NCI-H524 (cell line): Measurements from ENCODE around the gene MSH4.
"Not testable (repeated sequence)": the region's sequence is repeated elsewhere in the genome, so short reads cannot be mapped to it uniquely, and the experiment has no call there.

Experiments
- DNase-seq, 2 experiments: peaks; one replicate each; lab custom pipeline; 2025; lab: John Stamatoyannopoulos, UW

Gene MSH4

GRCh38 chr1:75943037-75943436 is 146.4 kb downstream of the MSH4 start:
- DNase-seq, result not testable (repeated sequence)

GRCh38 chr1:75950176-75950575 is 153.5 kb downstream of the MSH4 start:
- no peak for DNase-seq

- DNase-seq, result no peak
These were observed 155.3 kb downstream of the MSH4 start for GRCh38 chr1:75952016-75952415.

GRCh38 chr1:75953461-75953860 is 156.8 kb downstream of the MSH4 start:
- DNase-seq, result no peak

GRCh38 chr1:75954586-75954985 is 157.9 kb downstream of the MSH4 start:
- no peak for DNase-seq
